ENCODE measurements around the gene DEGS2.

Gene DEGS2

DNA sequence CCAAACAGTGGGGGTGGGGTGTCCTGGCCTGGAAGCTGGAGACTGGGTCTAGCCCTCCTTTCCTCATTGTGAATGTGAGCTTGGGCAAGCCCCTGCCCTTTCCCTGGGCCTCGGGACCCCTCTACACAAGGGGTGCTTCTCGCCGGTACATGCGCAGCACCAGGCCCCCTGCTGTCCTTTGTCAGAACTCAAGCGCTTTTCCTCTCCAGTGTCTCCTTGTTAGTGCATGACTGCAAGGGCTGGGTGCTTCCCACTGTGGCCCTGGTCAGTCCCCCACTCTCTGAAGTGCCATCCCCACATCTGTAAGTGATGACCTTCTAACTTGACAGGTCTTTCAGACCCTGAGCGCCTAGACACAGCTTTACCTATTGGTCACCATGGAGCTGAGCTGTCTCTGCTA is 44.2 kb downstream of the DEGS2 start:
- H3K4me3 ChIP-seq (ENCODE audit: low read length): no peak overlapping the region
- H3K27me3 ChIP-seq (ENCODE audit: control insufficient read depth, insufficient read depth, low read length): no peaks in the 10 kb centered on the region
- H3K9ac ChIP-seq (ENCODE audit: low read depth, low read length): no peak overlapping the region
- H3K36me3 ChIP-seq (ENCODE audit: insufficient read depth, low read length): no peaks in the 10 kb centered on the region
- H3K4me1 ChIP-seq (ENCODE audit: control insufficient read depth, insufficient read depth, low read length): peaks cover 5% of the 10 kb centered on the region
- no peaks in the 10 kb centered on the region for H3K9me3 ChIP-seq (replicated peaks; ENCODE audit: low read length)
- no peak overlapping the region for H3K4me2 ChIP-seq (ENCODE audit: low read length)

DNA sequence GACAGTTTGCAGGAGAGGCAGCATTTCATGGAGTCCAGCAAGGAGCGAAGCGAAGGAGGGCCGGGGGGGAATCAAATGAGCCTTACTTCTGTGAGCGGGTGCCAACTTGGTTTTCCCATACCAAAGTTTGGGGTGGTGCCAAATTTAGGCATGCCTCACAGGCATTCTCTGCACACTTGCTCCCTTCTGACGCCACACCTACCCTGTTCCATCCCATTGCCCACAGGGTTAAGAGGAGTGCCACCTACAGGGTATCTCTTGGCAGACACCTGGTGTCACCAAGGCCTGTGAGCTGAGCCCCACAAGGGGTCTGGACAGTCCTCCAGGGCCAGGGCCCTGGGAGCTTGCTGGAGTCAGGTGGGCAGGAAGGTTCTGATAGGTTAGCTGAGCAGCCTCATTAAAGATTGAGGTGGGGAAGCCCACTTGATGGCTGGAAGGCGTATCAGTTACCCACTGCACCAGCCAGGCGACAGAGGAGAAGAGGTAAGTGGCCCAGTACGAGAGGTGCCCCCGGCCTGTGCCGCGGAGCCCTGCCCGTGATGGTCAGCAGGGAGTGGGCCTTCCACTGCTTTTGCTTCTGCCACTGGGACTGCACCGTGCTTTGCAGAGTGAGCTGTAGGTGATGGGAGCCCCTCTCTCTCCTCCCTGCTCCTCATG is 45.2 kb downstream of the DEGS2 start:
- no peak overlapping the region for H3K4me2 ChIP-seq (ENCODE audit: low read length)
- no peak overlapping the region for H3K4me3 ChIP-seq (ENCODE audit: low read length)
- H3K36me3 ChIP-seq (ENCODE audit: insufficient read depth, low read length): no peaks in the 10 kb centered on the region
- H3K4me1 ChIP-seq (ENCODE audit: control insufficient read depth, insufficient read depth, low read length): peaks cover 5% of the 10 kb centered on the region
- H3K27me3 ChIP-seq (ENCODE audit: control insufficient read depth, insufficient read depth, low read length): no peaks in the 10 kb centered on the region
- H3K9me3 ChIP-seq (replicated peaks; ENCODE audit: low read length): no peaks in the 10 kb centered on the region
- no peak overlapping the region for H3K9ac ChIP-seq (ENCODE audit: low read depth, low read length)

DNA sequence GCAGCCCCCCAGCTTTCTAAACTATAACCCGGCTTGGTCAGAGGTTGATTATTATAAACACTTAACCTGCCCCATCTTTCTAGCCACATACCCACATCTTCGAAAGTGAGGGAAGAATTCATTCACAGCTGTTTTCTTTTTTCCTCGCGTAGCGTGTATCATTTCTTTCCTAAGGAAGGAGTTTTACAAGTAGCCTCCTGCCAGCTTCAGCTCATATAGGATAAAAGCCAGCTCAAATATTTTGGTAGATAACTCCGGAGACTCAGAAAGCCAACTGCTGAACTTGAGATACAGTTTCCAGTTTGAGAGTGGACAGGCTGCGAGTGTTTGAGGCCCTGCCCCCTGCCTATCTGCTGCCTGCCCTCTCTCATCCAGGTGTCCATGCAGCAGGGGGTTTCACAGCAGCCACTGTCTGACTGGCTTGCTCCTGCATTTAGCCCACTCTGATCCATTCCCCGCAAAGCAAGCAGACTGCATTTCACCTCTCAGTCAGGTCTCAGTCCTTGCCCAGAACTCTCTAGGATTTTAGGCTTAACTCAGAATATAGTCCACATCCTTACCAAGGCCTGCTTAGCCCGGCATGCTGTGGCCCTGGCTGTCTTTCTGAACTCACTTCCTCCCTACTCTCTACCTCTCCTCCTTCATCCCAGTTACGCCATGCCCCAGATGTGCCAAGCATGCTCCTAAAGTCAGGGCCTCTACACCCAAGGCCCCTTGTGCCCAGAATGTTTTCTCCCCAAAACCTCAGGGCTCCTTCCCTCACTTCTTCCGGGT is 47.3 kb downstream of the DEGS2 start:
- H3K9ac ChIP-seq (ENCODE audit: low read depth, low read length): no peak overlapping the region
- H3K27me3 ChIP-seq (ENCODE audit: control insufficient read depth, insufficient read depth, low read length): no peaks in the 10 kb centered on the region
- peaks cover 21% of the 10 kb centered on the region for H3K4me1 ChIP-seq (ENCODE audit: control insufficient read depth, insufficient read depth, low read length)
- H3K4me2 ChIP-seq (ENCODE audit: low read length): no peak overlapping the region
- no peak overlapping the region for H3K4me3 ChIP-seq (ENCODE audit: low read length)
- no peaks in the 10 kb centered on the region for H3K36me3 ChIP-seq (ENCODE audit: insufficient read depth, low read length)
- no peaks in the 10 kb centered on the region for H3K9me3 ChIP-seq (replicated peaks; ENCODE audit: low read length)

DNA sequence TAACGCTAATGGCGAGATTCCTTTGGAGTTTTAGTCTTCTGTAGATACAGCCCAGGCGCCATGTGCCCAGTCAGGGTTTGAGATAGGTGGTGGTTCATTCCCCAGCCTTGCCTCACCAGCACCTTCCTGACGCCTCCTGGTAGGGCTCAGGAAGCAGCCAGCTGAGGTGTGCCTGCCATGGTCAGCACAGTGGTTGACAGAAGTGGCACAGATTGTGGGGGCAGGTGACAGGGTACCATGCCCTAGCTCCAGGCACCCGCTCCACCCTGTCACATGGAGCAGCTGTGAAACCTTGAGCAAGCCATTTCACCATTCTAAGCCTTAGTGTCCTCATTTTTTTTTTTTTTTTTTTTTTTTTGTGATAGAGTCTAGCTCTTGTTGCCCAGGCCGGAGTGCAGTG is 48.6 kb downstream of the DEGS2 start:
- H3K4me3 ChIP-seq (ENCODE audit: low read length): no peak overlapping the region
- peaks cover 27% of the 10 kb centered on the region for H3K4me1 ChIP-seq (ENCODE audit: control insufficient read depth, insufficient read depth, low read length)
- no peaks in the 10 kb centered on the region for H3K36me3 ChIP-seq (ENCODE audit: insufficient read depth, low read length)
- no peaks in the 10 kb centered on the region for H3K27me3 ChIP-seq (ENCODE audit: control insufficient read depth, insufficient read depth, low read length)
- H3K9me3 ChIP-seq (replicated peaks; ENCODE audit: low read length): no peaks in the 10 kb centered on the region
- H3K4me2 ChIP-seq (ENCODE audit: low read length): no peak overlapping the region
- H3K9ac ChIP-seq (ENCODE audit: low read depth, low read length): no peak overlapping the region

DNA sequence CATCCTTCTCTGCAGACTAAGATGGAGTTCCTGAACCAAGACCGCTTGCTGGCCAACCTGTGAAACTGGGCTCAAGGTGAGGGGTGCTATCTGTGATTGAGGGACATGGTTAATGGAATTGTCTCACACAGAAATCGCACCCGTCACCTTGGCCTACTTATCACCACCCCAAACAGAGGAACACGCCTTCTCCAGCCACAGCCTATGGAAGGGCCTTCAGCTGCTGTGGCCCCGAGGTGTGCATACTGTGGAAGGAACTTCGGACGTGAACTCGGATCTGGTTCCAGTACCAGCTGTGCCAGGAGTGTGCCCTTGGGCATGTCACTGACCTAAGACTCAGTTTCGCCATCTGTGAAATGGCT is 49.9 kb downstream of the DEGS2 start:
- Histone ChIP-seq H3K27me3 (ENCODE audit: control insufficient read depth, insufficient read depth, low read length) (no peaks in the 10 kb centered on the region), H3K36me3 (ENCODE audit: insufficient read depth, low read length) (no peaks in the 10 kb centered on the region), H3K4me3 (ENCODE audit: low read length) (no peak overlapping the region), H3K9me3 (replicated peaks; ENCODE audit: low read length) (no peaks in the 10 kb centered on the region), H3K4me2 (ENCODE audit: low read length) (no peak overlapping the region), H3K4me1 (ENCODE audit: control insufficient read depth, insufficient read depth, low read length) (peaks cover 37% of the 10 kb centered on the region), H3K9ac (ENCODE audit: low read depth, low read length) (no peak overlapping the region)

DNA sequence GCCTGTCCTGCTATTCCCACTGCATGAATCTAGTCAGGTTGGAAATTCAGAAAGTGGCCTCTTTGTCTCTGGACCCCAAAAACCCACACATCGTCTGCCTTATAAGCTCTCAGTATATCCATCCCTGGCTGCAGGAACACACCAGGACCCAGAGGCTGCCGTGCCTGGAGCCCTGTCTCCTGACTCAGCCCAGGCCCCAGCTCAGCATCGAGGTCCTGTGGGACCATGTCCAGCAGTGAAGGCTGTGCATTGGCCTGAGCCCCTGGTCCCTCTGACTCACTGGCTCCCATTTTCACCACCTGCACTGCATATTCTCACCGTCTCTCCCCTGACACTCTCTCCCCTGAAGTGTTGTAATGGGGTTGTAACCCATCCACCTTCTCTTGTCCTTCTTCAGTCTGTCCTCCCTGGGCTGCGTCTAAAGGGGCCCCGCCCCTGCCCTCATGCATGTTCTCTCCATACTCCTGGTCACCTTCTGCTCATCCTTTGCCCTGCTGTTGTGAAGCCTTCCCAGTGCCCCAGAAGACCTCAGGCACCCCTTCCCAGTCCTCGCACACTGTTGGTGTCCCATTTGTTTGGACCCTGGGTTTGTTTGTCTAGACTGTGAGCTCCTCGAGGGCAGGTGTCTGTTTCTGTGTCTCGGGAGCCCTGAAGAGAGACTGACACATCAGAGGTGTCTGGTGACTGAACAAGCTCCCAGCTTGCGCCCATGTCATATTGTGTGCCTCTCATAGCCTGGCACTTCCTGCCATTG is 50.4 kb downstream of the DEGS2 start:
- Histone ChIP-seq H3K4me3 (ENCODE audit: low read length) (no peak overlapping the region), H3K4me2 (ENCODE audit: low read length) (no peak overlapping the region), H3K9ac (ENCODE audit: low read depth, low read length) (peak overlapping the region; percentile 36), H3K27me3 (ENCODE audit: control insufficient read depth, insufficient read depth, low read length) (no peaks in the 10 kb centered on the region), H3K4me1 (ENCODE audit: control insufficient read depth, insufficient read depth, low read length) (peaks cover 42% of the 10 kb centered on the region), H3K36me3 (ENCODE audit: insufficient read depth, low read length) (no peaks in the 10 kb centered on the region), H3K9me3 (replicated peaks; ENCODE audit: low read length) (no peaks in the 10 kb centered on the region)

DNA sequence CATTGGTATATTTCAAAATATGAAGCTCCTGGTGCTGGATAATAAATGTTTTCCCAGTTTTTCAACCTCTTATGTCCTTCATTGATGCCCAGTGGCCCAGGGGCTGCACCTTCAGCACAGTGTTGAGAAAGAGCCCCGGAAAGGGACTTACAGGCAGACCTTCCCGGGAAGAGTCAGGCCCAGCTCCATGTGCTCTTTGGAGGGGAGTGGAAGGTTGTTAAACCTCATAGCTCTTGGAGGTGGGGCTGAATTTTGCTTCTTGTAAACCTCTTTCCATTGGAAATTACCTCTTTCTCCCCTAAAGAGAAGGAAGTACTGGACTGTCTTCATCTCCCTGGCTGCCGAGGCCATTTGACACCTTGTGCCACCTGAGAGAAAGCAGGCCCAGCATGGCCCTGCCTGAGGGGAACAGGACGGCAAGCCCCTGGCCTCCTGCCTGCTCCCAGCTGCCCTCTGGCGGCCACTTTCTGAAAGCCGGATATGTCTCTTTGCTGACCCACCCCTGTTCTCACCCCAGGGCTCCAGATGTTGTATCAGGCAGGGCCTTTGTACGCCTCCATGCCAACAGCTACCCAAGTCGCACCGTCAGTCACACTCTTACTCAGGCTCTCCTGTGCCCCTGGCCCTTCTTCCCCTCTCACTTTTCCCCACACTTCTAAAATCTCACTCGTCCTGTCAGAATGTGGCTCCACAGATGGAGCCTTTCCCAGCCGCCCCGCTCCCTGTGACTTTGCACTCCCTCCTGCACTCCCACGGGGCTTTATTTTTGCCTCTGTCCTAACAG is 51.2 kb downstream of the DEGS2 start:
- Histone ChIP-seq H3K9me3 (replicated peaks; ENCODE audit: low read length) (no peaks in the 10 kb centered on the region), H3K36me3 (ENCODE audit: insufficient read depth, low read length) (no peaks in the 10 kb centered on the region), H3K4me1 (ENCODE audit: control insufficient read depth, insufficient read depth, low read length) (peaks cover 50% of the 10 kb centered on the region), H3K4me3 (ENCODE audit: low read length) (no peak overlapping the region), H3K4me2 (ENCODE audit: low read length) (no peak overlapping the region), H3K27me3 (ENCODE audit: control insufficient read depth, insufficient read depth, low read length) (no peaks in the 10 kb centered on the region), H3K9ac (ENCODE audit: low read depth, low read length) (peak overlapping the region; percentile 36)

DNA sequence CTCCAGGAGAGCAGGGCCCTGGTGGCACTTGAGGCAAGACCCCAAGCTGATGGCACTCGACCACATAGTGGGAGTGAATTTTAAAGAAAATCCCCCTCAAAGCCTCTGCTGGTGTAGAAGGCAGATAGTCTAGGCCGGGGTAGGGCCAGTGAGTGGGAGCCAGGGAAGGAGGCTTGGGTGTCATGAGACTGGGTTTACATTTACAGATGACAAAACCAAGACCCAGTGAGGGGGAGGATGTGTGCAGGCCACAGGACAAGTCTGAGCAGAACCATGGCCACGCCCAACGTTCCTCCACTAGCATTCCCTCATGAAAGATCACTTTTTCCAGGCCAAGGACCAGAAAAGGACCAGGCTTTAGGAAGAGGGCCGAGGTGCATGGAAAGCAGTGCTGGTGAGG is 52.2 kb downstream of the DEGS2 start:
- no peaks in the 10 kb centered on the region for H3K9me3 ChIP-seq (replicated peaks; ENCODE audit: low read length)
- no peak overlapping the region for H3K4me2 ChIP-seq (ENCODE audit: low read length)
- no peak overlapping the region for H3K9ac ChIP-seq (ENCODE audit: low read depth, low read length)
- no peaks in the 10 kb centered on the region for H3K27me3 ChIP-seq (ENCODE audit: control insufficient read depth, insufficient read depth, low read length)
- no peak overlapping the region for H3K4me3 ChIP-seq (ENCODE audit: low read length)
- H3K36me3 ChIP-seq (ENCODE audit: insufficient read depth, low read length): no peaks in the 10 kb centered on the region
- peaks cover 59% of the 10 kb centered on the region for H3K4me1 ChIP-seq (ENCODE audit: control insufficient read depth, insufficient read depth, low read length)

DNA sequence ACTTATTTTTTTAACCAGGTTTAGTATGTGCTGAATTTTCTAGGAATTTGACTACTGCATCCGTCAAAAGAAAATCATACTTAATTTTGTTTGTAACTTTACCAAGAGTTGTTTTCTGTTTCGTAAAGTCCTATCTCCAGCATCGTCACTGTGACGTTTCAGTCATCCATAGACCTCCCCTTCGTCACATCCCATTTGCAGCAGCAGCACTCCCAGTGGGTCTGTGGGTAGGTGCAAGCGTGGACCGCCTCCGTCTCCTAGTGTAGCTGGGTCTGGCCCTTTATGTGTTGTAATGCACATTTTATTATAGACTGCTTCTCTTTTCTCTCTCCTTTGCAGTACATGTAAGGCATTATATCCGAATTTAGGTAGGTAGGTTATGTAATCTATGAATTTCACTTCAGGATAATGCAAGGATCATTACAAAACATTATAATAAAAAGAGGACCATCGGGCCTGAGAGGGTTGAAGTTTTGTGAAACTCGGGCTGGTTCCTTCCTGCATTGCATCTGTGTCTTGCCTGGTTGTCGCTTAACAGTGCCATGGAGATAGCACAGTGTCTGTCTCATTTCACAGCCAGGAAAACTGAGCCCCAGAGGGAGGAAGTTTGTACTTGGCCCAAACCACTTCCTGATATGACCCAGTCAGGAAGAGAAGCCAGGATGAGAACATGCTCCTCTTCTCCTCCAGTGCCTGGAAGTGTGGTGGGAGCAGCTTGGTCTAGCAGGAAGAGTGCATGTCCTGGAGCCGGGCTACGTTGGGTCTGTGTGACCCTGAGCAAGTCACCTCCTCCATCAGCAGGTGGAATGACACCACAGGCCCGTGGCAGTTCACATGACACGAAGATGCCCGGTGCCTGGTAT is 53.0 kb downstream of the DEGS2 start:
- Histone ChIP-seq H3K4me2 (ENCODE audit: low read length) (no peak overlapping the region), H3K9me3 (replicated peaks; ENCODE audit: low read length) (no peaks in the 10 kb centered on the region), H3K27me3 (ENCODE audit: control insufficient read depth, insufficient read depth, low read length) (no peaks in the 10 kb centered on the region), H3K4me1 (ENCODE audit: control insufficient read depth, insufficient read depth, low read length) (peaks cover 59% of the 10 kb centered on the region), H3K9ac (ENCODE audit: low read depth, low read length) (no peak overlapping the region), H3K4me3 (ENCODE audit: low read length) (no peak overlapping the region), H3K36me3 (ENCODE audit: insufficient read depth, low read length) (no peaks in the 10 kb centered on the region)

DNA sequence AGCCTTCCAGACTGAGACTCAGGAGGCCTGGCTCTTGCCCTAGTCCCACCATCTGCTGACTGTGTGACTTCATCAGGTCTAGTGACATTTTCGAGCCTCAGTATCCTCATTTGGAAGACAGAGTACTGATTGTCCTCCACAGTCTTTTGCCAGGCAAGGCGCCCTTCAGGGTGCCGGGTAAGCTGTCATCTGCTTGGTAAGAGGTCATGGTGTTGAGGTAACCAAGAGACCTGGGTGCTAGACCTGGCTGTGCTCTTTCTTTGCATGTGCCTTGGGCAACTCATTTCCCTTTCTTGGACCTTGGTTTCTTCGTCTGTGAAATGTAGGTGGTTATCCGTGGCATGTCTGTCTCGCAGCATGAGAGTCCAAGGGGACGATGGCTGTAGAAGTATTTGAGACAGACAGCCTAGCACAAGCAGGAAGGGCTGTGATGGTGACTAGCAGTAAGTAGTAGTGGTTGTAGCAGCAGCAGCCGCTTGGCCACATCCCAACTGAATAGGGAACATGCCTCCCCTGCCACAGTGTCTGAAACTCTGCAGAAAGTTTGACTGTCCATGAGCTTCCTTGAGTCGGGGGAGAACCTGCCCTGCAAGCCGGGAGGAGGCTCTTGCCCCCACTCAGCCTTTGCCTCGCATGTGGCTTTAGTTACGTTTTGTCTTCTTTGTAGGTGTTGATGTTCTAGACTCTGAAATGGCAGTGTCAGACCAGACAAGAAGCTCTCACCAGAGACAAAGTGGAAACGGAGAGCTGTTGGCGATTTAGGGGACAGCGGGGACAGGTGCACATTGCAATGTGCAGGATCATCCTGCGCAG is 53.9 kb downstream of the DEGS2 start:
- H3K27me3 ChIP-seq (ENCODE audit: control insufficient read depth, insufficient read depth, low read length): no peaks in the 10 kb centered on the region
- peaks cover 59% of the 10 kb centered on the region for H3K4me1 ChIP-seq (ENCODE audit: control insufficient read depth, insufficient read depth, low read length)
- no peaks in the 10 kb centered on the region for H3K9me3 ChIP-seq (replicated peaks; ENCODE audit: low read length)
- no peak overlapping the region for H3K9ac ChIP-seq (ENCODE audit: low read depth, low read length)
- no peaks in the 10 kb centered on the region for H3K36me3 ChIP-seq (ENCODE audit: insufficient read depth, low read length)
- no peak overlapping the region for H3K4me3 ChIP-seq (ENCODE audit: low read length)
- no peak overlapping the region for H3K4me2 ChIP-seq (ENCODE audit: low read length)

Measured in skeletal muscle satellite cell (primary cell).